ENCODE data around the gene PZP.

PZP gene

GRCh38 chr12:9104087-9104486 lies 104.1 kb downstream of the PZP start:
- no peak for DNase-seq (ENCODE audit: low read depth)

GRCh38 chr12:9103050-9103849 lies 104.9 kb downstream of the PZP start:
- no peak for DNase-seq (ENCODE audit: low read depth)

- DNase-seq (ENCODE audit: low read depth): no peak
Measured at GRCh38 chr12:9101018-9101687, 107.0 kb downstream of the PZP start.

- no peak for DNase-seq (ENCODE audit: low read depth)
Measured at GRCh38 chr12:9099552-9100190, 108.5 kb downstream of the PZP start.
